ENCODE results near the gene RNFT2.

Gene RNFT2

DNA sequence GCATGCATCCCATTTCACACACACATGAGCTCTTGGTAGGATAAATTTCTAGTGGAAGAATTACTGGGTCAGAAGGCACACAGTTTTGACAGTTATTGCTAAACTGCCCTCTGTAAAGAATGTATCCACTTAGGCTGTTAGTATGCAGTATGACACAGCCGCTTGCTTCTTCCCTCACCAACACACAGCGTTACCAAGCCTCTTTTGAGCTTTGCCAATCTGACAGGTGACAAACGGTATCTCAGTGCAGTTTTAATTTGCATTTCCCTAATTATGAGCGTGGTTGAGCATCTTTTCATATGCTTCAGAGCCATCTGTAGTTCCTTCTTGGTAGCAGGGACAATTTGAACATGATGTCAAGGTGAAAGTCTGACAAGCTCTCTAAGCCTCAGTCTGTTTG is 100.2 kb downstream of the RNFT2 start:
- DNase-seq, result no peak

- no peak for DNase-seq
Observed at GRCh38 chr12:116839287-116839830, 101.2 kb downstream of the RNFT2 start.

DNA sequence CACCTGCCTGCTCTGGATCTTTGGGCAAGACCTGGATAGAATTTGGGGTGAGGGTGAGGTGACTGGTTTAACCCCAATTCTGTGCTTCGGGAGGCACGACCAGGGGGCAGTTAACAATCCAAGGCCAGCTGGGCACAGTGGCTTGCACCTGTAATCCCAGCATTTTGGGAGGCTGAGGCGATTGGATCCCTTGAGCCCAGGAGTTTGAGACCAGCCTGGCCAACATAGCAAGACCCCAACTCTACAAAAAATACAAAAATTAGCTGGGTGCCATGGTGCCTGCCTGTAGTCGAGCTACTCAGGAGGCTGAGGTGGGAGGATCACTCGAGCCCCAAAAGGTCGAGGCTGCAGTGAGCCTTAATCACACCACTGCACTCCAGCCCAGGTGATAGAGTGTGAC is 105.0 kb downstream of the RNFT2 start:
- no peak for DNase-seq

GRCh38 chr12:116849216-116849615 is 111.1 kb downstream of the RNFT2 start:
- no peak for DNase-seq

DNA sequence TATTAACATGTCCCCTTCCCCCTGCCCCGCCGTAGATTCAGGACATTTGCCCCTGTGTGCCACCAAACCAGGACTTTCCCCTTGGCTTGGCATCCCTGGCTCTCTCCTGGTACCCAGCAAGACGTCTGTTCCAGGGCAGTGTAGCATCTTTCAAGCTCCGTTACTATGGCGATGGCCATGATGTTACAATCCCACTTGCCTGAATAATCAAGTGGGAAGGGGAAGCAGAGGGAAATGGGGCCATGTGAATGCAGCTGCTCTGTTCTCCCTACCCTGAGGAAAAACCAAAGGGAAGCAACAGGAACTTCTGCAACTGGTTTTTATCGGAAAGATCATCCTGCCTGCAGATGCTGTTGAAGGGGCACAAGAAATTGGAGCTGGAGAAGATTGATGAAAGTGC is 114.2 kb downstream of the RNFT2 start:
- DNase-seq, result no peak

DNA sequence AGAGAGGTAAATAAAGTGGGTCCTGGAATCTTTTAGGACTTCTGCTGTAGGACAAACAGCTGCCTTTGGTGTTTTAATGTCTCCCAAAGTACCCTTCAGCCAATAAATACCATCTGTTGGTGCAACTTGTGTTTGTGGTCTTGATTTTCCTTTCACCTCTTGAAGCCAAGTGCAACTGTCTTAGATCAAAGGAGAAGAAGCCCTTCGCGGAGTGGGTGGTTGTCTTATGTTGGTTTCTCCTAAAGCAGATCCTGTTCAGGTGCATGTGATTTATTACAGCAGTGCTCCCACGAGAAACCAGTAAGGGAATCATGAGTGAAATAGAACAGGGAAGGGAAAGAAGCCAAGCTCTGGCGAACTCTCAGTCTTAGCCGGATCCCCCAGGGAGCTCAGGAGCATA is 115.4 kb downstream of the RNFT2 start:
- DNase-seq, result no peak

DNA sequence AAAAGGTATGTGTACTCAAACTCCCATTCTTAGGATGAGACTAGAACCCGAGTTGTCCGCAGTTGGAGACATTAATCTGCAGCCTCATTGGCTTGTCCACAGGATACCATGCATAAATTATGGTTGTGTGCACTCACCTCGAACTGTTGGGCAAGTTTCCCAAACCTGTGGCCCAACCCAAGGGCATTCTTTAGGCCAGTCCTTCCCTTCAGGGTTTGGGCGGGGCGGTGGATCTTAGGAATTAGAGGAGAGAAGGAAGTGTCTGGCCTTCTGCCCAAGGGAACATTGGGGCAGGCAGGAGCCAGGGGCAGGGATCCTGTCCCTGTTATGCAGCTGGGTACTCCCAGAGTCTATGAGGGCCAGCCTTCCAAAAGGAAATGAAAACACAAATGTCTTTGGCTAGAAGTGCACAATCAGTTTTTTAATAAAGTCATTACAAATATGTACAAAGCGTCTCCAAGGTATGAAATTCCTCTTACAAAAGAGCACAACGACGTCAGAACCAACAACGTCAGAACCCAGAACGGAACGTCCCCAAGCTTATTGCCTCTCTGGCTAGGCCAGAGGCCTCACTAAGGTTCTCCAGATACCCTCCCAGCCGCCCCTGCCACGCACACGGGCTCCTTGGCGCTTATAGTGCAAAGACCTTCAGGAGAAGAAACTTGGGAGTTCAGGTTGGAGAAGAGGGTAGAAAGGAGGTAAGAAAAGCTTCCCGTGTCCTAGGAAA is 117.8 kb downstream of the RNFT2 start:
- DNase-seq, result no peak

- DNase-seq, result no peak
Observed at GRCh38 chr12:116856729-116857128, 118.6 kb downstream of the RNFT2 start.

- no peak for DNase-seq
Observed at GRCh38 chr12:116859079-116859478, 121.0 kb downstream of the RNFT2 start.

DNA sequence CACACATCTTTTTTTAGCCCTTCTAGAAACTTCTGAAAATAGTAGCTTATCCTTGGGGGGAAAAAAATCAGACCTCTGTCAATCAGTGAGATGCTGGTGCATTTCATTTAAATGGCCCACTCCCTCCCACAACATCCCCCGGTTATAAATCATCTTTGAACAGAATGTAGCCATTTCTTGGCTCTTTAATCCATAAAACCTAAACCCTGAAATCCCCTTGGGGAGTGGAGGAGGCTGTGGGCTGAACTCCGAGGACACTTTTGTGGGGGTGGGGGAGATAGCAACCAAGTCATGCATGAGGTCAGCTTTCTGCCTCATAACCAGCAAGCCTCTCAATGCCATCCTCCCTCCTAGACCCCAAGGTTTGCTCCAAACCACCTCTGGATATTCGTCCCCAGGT is 122.1 kb downstream of the RNFT2 start:
- DNase-seq, result no peak

DNA sequence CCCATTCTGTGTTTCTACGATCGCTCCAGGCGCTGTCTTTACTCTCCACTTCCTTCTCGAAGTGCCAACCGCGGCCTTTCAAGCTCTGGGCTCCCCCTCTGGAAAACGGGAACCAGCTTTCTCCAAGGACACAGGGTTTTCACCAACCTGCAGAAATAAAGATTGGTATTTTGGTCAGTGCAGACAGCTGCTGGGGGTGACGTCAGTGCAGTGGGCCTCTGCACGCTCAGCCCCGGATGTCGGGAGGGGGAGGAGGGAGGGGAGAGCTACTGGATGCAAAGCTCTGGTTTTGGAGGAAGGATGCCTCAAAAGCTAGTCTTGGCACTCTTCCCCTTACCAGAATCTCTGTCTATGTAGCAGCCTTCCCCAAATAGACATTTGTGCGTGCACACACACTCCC is 123.2 kb downstream of the RNFT2 start:
- peak; percentile 47 for DNase-seq

GRCh38 chr12:116862167-116862566 is 124.1 kb downstream of the RNFT2 start:
- no peak for DNase-seq

DNA sequence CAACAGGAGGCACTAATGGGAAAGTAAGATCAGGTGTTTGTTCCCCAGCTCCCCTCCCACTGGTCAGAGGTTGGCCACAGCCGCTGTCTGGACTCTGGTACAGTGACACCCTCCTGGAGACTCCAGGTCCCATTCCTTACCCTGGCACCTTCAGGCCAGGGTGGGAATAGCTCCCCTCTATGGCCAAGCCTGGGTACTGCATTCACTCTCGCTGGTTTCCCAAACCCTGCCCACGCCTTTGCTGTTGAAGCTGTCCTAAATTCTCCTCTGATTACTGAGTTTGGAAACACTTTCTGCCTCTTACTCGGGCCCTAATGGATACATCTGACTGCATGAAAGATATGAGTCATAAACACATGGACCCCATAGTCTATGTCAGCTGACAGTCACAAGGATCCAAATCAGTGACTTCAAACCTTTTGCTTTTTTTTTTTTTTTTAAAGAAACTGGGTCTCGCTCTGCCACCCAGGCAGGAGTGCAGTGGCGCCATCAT is 125.2 kb downstream of the RNFT2 start:
- DNase-seq, result no peak

DNA sequence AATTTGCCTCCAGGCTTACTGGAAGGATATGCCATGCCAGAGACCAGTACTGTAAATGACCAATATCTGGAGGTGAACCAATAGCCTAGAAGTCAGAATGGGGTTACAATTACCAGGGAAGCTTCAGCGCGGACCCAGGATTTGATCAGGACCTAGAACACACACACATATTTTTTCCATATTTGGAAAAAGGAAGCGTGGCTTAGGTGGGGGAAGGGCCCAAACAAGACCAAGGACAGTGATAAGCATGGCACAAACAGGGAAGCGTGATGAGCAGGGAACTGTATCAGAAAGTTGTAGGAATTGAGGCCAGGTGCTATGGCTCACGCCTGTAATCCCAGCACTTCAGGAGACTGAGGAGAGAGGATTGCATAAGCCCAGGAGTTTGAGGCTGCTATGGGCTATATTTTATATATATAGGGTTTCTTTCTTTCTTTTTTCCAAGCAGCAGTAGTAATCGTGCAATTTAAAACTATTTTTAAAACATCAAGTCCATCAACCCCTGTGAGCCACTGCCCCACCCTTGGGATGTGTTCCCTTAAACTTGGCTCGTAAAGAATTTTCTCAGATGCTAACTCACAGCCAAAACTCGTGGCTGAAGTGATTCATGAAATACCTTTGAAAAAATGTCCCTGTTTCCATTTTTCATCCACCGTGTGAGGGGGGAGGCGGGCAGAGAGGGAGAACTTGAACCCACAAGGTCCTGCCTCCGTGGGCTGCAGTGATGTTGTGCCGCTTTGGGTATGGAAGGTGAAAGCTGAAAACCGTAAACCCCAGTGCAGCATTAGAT is 126.5 kb downstream of the RNFT2 start:
- no peak for DNase-seq

DNA sequence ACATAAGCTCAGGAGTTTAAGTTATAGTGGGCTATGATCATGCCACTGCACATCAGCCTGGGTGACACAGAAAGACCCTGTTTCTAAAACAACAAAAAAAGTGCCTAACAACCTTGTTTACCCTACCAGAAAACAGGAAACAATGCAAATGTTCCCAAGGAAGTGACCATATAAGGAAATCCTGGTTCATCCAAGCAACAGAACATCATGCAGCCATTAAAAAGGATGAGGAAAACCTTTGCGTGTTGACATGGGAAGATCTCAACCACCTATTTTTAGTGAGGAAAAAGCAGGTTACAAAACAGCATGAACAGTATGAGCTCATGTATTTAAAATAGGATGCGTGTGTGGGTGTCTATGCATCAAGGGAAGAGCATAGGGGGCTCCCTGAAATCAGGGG is 129.4 kb downstream of the RNFT2 start:
- no peak for DNase-seq

GRCh38 chr12:116870306-116870705 is 132.2 kb downstream of the RNFT2 start:
- DNase-seq, result no peak

DNA sequence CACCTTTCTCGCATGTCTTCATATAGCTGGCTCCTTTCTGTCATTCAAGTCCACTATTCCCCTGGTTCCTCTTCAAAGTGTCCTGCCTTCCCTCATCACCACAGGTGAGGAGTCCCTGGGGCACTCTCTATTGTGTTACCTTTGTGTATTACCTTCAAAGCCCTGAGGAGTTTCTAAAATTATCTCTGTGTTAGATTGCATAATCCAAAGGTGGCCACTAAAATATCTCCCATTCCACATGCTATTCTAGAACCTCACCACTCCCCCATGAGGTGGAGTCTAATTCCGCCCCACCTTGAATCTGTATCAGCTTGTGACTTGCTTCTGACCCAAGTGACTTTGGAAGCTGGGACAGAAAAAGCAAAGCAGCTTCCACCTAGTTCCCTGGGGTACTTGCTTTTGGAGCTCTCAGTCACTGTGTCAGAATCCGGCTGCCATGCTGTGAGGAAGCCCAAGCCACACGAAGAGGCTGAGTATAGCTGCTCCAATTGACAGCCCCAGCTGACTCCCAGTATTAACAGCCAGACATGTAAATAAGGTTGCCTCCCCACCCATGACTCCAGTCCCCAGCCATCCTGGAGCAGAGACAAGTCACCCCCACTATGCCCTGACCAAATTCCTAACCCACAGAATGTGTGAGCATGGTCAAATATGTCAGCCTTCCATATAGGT is 136.3 kb downstream of the RNFT2 start:
- DNase-seq, result no peak

DNA sequence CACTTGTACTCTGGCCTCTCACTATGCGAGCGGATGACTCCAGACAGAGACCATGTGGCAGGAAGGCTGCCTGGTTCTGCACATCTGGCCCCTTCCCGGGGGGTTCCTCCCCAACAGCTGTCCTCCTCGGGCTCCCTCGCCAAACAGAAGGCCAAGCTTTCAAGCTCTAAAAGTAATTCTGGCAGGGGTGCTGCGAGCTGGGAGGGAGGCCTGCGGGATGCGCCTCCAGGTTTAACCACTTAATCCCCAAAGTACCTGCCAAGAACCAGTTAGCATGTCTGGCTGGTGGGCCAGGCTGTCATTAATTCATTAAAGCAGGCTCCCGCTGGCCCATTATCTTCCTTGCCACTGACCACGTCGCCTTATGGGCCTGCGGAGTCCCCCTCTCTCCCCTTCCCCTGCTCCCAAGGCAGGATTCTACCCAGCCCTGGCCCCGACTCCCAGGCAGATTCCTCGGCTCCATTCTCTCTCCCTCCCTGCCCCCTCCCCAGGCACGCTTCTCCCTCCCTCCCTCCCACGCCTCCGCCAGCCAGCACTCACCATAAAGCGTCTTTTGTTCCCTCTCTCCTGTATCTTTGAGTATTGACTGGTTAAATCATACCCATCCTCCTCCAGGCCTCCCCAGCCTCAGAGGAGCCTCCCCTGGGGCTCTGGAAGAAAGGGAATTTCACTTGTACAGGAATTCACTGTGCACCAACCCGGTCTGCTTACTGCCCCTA is 138.2 kb downstream of the RNFT2 start:
- DNase-seq, result no peak

GRCh38 chr12:116878567-116879508 is 140.7 kb downstream of the RNFT2 start:
- no peak for DNase-seq

DNA sequence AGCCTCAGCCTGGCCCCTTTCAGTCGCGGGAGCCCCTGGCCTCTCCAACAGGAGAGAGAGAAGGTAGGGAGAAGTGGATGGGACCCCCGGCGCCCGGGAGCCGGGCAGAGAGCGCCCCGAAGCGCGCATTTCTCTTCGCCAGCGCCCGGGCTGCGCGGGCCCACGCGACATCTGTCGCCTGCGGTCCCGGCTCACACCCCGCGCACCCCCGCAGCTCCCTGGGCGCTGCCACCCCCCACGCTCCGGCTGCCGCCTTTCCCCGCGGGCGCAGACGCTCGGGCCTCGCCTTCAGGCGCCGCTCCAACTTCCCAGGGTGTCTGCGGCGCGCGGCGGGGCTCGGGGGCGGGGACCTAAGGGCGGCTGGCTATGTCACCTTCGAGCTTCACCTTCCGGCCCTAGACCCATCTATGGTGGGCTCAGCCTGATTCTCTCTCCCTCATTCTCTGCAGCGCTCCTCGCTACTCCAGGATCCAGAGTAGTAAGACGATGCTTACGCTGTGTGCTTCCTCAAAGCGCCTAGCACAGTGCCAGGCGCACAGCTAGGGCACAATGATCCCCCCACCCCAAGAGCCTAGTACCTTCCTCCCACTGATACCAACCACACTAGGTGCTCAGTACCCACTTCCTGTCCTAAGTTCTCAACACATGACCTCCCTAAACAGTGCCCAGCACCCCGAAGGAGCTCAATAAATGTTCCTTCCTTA is 141.5 kb downstream of the RNFT2 start:
- no peak for DNase-seq

Data from CD4-positive, alpha-beta T cell treated with Interleukin-17A for 4 hours (primary cell).